Activated T-helper 9 cell treated with anti-CD3 and anti-CD28 coated beads, Interleukin-2, amount 50 U/mL, for 16 hours (primary cell): ENCODE measurements around the gene MAP3K6.
"Not testable (repeated sequence)": the region's sequence is repeated elsewhere in the genome, so short reads cannot be mapped to it uniquely, and the experiment has no call there.

Experiments
- DNase-seq: peaks from one replicate; pipeline ENCODE4 v3.0.0-alpha.2; 2020; ENCODE audit warnings: low read depth

The MAP3K6 gene

DNA sequence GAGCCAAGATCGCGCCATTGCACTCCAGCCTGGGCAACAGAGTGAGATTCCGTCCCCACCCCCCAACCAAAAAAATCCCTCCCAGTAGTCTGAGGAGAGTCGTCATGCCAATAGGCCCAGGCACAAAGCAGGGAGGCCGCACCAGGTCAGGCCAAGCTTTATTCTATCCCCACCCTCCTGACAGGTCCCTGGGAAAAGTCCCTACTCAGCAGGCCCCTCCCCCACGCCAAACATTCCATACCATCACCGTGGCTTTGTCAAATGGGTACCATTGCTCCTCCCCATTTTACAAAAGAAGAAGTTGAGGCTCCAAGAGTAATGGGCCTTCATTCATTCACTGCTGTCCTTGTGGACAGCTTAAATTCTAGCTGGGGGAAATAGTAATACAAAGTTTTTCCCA is 31.0 kb upstream of the MAP3K6 start:
- DNase-seq, result no peak

DNA sequence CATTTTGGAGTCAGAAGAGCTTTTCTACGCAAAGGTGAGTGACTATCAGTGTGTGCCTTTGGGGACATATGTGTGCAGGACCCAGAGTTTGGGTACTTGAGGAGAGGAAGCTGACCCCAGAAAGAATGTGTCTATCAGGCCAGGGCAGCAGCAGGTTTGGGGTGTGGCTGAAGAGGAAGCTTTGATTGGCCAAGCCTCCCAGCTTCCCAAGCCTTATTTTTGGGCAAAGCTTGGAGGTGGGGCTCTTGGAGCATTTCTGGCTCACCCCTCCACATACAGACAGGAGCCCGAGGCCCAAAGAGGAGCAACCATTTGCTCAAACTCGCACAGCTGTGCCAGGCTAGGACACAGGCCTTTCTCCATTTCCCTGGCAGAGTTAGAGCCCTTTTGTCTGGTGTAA is 30.3 kb upstream of the MAP3K6 start:
- DNase-seq, result no peak

DNA sequence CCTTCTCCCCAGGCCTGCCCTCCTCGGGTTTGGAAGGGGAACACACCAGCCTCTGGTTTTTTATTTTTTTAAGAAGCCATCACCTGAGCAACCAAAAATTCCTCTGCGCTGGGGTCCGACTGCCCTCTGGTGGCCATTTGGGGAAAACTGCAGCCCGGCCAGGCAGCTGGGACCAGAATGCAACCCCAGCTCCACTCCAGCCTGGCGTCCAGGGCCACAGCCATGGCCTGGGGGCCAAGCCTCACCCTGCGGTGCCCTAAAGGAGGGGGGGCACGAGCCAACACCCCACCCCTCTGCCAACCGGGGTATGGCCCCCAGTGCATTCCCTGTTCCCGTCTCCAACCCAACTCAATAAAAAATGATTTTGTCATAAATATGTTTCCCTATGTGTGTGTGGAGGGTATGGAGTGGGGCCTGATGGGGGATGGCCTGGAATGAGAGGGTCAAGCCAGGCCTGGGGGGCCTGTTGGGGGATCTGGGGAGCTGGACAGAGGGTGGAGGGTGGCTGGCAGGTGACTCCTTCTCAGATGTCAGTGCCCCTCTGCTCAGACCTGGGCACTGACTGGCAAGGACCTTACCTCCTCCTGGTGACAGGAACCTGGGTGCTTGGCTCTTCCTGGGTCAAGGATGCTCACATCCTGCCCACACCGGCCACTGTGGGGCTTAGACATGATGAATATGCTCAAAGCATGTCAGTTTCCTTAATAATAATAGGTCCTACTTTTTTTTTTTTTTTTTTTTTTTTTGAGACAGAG is 28.9 kb upstream of the MAP3K6 start:
- DNase-seq, result peak; percentile 69

DNA sequence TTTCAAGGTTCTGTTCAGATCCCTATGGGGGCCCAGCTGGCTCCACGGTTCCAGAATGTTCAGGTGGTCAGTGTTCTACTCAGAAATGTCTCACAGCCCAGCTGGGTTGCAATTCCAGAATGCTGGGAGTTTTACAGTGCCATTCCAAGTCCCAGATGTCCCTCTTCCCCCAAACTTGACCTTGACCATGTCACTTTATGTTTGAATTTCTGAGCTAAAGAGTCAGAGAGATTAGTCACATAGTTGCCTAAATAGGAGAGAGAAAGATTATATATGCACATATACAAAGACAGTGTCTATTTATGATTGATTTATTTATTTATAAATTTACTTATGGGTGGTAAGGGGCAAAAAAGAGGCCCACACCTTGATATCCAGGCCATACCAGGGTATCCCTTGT is 28.2 kb upstream of the MAP3K6 start:
- no peak for DNase-seq

DNA sequence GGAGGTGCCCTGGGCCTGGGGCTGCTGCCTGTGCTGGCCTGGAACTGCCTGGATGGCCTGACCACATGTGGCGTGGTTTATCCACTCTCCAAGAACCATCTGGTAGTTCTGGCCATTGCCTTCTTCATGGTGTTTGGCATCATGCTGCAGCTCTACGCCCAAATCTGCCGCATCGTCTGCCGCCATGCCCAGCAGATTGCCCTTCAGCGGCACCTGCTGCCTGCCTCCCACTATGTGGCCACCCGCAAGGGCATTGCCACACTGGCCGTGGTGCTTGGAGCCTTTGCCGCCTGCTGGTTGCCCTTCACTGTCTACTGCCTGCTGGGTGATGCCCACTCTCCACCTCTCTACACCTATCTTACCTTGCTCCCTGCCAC is 27.5 kb upstream of the MAP3K6 start:
- no peak for DNase-seq

DNA sequence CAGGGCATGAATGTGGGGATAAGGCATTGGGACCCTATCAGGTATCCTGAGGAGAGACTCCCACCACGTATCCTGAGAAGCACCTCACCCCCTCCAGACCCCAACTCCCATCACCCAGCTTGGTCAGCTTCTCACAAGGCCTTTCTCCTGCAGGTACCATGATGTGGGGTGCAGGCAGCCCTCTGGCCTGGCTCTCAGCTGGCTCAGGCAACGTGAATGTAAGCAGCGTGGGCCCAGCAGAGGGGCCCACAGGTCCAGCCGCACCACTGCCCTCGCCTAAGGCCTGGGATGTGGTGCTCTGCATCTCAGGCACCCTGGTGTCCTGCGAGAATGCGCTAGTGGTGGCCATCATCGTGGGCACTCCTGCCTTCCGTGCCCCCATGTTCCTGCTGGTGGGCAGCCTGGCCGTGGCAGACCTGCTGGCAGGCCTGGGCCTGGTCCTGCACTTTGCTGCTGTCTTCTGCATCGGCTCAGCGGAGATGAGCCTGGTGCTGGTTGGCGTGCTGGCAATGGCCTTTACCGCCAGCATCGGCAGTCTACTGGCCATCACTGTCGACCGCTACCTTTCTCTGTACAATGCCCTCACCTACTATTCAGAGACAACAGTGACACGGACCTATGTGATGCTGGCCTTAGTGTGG is 27.0 kb upstream of the MAP3K6 start:
- no peak for DNase-seq

DNA sequence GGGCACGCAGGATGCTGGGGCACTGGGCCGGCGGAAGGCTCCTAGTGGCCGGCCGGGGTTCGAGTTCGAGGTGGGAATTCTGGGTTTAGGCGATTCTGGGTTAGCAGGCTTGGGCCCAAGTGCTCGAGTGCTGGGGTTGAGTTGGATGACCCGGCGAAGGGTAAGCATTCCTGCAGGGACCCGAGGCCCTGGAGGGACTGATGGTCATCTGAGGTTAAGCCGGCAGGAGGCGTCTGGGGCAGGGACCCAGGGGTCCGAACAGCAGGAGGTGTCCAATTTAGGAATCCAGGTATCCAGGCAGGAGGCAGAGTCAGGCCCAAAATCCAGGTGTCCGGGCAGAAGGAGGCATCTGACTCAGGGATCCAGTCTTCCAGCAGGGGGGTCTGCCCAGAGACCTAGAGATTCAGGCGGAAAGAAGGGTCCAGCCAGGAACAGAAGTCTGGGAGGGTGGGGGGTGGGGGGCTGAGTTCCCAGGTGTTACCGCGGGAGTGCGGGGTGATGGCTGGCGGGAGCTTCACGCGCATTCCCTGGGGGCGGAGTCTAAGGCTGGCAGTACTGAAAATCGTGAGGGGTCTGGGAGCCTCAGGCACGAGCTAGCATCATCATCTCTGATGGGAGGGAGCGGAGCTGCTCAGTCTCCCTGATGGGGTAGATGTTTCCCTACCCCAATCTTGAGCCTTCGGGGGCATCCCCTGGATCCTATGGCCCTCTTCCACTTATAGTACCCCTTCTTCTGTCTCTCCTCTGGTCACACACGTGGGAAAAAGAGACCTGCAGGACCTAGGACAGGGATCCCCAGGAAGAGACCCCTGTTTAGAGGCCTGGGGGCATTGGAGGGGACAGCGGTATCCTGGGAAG is 26.2 kb upstream of the MAP3K6 start:
- no peak for DNase-seq

DNA sequence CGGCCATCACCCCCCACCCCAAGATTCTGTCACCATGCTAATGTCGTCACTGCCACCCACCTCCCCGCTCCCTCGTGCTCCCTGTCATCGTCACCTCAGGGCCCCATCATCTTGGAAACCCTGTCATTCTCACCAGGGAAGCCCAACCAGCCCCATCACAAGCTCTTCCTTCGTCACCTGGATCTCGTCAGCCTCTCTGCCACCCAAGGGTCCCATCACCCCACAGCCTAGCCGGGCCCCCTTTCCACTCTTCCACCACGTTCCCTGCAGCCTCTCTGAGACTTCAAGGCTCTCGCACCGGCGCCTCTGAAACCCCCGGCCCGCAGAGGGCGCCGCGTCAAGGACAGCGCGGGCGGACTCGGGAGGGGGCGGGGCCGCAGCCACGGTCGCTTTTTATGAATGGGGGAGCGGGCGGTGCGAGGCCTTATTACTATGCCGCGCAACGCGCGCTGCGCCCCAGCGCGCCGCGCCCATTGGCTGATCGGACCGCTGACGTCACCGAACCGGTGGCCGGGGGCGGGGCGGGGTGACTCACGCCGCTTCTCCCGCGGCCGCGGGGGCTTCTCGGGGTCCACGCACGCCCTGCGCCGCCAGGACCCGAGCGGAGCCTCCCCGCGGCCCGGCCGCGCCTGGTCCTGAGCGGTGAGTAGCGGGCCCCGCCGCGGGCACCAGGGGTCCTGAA is 25.5 kb upstream of the MAP3K6 start, which contains the start of gene GPR3:
Gene GPR3, plus strand, starts transcription at position 527 of the 682 bp plus-strand sequence. CDS start 1,177 bp downstream, outside the sequence.
- peak; percentile 91 for DNase-seq

DNA sequence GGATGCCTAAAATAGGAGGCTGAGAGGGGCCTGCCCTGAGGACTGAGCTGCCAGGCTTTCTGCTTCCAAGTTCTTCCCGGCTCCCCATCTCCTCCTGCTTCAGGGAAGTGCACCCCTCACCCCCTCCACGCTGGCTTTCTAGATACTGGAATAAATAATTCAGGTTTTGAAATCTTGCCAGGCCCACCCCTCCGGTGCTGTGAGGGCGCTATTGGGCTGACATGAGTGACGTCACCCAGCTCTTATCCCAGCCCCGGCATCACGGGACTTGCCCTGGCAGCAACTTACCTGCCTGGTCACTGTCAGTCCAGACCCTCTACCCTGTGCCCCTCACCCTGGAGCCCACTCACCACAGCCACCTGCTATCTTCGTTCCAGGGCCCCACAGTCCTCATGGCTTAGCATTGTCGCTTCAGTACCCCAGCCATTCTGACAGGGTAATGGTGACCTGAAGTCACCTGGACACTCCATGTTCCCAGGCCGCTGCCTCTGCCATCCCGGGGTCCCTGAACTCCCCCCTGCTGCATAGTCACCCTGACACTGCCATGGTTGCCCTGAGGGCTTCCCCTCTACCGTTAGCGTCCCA is 24.8 kb upstream of the MAP3K6 start:
- DNase-seq, result no peak

DNA sequence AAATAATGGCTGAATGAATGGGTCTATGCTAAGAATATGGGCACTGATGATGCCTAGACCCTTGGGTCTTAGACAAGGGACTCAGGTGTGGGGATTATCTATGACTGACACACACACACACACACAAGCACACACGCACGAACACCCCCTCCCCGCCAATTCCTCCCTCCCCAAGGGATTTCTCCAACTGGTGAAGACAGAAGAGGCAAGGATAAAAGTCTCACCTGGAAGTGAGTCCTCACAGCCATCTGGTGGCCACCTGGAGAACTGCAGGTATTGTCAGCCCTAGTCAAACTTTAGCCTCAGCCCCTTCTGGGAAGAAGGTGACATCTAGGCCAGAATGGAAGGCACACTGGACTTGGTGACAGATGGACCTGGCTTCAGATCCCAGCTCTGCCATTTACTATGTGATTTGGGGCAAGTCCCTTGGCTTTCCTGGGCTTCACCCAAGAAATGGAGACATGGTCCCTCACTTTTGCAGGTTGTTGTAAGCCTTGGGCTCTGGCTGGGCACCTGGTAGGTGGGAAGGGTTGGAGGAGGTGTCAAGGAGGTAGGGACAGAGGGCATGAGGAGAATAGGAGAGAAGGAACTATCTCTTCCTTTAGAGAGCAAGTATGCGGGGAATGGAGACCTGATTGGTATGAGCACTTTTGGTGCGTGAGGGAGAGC is 21.7 kb upstream of the MAP3K6 start:
- peak; percentile 61 for DNase-seq

DNA sequence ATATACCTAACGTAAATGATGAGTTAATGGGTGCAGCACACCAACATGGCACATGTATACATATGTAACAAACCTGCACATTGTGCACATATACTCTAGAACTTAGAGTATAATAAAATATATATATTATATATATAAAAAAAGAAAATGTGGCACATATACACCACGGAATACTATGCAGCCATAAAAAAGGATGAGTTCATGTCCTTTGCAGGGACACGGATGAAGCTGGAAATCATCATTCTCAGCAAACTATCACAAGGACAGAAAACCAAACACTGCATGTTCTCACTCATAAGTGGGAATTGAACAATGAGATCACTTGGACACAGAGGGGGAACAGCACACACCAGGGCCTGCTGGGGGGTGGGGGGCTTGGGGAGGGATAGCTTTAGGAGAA is 18.0 kb upstream of the MAP3K6 start:
- DNase-seq, result not testable (repeated sequence)

DNA sequence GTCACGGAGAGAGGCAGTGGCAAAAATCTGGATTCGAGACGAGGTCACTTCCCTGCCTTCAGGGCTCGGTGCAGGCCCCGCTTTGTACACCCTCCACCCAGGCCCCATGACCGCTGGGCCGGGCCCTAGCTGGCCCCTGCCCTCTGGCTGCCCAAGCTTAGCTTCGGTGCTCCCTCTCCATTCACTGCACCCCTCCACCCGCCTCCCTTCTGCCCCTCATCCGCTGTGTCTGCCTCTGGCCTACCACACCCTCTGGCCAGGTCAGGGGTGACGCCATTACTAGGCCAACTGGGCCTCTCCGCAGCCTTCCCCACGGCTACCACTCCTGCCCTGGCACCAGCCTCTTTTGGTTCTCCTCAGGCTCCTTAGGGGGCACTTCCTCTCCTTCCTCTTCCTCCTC is 16.9 kb upstream of the MAP3K6 start:
- no peak for DNase-seq

DNA sequence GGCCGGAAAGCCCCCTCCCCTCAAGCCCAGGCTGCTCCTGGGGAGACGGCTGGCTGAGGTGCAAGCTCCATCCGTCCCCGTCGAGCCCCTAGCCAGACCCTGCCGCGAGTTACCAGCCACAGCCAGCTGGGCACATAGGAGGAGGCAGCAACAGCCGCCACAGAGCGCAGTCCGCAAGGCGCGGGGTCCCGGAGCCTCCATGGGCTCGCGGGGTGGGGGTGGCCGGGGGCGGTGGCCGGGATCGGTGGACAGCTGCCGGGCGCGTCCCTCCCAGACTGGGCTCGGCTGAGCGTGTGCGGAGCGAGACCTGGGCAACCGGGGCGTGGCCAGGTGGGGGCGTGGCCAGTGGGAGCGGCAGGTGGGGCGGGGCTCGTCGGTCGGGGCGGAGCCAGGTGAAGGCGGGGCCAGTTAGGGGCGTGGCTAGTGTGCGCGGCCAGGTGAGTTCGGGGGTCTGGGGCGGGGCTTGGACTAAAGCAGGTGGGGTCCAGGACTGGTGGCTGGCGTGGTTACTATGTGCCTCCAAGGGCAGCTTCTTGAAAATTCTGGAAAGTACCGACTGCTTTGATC is 16.4 kb upstream of the MAP3K6 start, which contains the start of gene CD164L2:
Gene CD164L2, minus strand, starts transcription at position 295 of the 567 bp plus-strand sequence. Its CDS starts 94 bp downstream, at position 201.
- peak; percentile 30 for DNase-seq

DNA sequence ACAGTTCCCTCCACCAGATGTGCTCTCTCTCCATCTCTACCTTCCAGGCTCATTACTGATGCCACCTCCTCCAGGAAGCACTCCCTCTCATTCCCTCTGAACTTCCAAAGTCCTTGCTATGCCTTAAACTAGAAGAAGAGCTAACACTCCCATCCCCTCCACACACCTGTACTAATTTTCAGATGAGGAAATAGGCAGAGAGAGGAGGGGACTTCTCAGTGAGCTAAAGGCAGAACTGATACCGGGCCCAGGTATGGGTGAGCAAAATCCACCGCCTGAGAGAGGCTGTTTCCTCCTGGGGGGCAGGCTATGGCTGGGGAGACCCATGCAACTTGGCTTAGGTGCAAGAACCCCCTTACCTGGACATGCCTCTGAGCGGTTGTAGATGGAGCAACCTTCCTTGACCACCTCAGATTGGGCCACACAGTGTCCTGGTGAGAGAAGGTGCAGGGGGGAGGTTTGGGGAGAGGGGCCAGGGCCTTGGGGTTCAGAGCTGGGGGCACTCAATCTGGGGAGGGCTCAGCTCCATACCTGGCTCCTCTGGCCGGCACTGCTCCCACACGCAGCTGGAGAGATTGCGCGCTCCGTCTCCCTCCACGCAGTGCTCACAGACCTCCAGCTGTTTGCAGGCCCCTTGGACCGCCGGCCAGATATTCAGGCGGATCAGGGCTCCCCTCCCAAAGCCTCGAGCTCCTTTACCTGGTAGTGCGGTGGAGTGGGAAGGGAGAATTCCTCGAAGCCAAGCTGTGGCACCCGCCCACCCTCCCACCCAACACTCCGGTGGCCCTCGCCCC is 15.4 kb upstream of the MAP3K6 start:
- DNase-seq, result no peak

DNA sequence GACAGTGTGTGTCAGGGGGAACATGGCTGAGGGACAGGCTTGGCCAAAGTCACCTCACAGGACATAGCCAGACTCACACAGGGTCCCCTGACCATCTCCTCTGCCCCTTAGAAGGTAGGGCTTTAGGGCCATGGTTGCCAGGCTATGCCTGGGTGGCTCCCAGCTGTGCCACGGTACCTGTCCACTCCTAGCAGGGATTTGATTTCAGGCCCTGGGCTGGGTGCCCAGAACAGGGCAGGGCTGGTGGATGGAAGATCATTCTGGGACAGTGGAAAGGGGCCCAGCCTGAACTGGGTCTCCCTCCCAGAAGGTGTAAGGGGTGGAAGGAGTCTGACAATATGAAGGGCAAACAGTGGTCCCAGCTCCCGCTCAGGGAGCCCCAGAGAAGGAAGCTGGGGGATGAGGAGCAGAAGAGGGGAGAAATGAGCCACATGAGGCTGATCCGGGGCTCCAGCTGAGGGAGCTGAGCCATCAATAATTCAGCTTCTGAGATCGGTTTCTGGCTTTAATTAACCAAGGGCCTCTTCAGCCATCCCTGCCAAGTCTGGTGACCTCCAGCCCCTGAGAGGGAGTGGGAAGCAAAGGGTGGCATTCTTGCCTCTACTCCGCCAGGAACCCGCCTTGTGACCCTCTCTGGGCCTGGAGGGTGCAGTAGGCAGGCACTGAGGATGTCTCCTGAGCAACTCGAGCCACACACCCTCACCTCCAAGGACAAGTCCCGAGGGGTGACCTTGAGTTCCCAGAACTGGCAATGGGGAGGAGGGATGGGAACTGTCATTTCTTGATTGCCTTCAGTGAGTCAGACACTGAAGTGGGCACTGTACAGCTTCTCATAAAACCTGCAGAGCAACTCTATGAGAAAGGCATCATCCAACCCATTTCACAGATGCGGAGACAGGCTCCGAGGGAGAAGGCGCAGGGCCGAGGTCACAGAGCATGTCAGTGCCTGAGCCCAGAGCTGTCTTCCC is 14.3 kb upstream of the MAP3K6 start:
- no peak for DNase-seq

DNA sequence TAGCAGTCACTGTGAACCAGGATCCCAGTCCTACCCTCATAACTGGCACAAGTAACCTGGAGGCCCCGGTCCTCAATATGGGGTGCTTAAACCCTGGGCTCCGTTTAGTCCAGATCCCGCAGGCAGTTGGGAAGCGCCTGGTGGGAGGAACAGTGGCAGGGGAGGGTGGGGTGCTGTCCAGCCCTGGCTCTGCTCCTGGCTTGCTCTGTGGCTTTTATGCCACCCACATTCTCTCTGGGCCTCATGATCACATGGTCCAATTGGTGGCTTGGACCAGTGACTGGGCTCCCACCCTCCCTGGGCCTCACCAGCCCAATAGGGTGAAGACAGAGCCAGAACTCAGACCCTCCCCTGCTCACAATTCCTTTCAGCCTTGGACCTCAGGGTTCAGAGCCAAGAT is 13.5 kb upstream of the MAP3K6 start:
- no peak for DNase-seq

DNA sequence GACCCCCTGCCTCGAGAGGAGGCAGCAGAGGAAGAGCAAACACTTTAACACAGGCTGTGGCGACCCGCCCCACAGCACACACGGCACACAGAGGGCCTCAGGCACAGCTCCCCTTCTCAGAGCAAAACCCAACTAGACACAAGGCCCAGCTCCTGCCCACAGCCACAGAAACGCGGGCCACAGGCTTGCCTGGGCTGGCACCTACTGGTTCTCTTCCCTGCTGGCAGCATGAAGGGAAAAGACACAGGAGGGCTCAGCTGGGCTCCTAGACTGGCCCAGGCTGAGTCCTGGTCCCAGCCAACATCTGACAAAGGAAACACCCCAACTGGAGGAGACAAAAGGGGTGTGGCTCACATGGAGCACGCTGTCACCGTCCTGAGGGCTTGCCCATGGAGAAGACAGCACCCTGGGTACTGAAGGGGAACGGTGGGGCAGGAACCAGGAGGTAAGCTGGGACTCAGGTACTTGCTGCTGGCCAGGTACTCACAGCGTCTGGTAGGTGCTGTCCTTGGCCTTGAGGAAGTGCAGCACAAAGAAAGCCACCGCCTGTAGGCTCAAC is 12.9 kb upstream of the MAP3K6 start:
- DNase-seq, result no peak

DNA sequence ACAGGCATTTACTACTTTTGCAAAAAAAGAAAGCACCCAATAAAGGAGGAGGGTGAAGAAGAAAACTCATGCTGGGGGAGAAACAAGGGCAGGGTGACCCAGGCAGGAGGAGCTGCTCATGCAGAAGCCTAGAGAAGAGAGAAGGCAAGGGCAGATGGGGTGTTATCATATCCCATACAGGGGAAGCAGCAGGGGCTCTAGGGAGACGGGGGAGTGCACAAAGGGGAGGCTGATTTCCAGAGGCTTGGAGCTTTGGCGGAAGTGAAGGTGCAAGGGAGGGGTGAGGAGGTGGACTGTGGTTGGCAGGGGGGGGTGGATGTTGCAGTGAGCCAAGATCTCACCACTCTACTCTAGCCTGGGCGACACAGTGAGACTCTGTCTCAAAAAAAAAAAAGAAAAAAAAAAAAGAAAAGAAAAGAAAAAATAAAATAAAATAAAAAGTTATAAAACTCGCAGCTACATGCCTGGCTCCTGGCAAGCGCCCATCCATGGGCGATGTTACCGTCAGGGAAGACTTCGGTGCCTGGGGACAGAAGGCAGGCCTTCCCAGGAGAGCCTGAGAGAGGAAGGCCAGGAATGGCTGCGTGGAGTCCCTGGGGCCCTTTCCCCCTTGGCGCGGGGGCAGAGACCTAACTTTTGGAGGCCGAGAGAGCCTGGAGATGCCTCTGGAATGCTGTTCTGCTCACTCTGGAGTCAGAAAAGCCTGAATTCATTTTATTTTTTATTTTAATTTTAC is 11.2 kb upstream of the MAP3K6 start:
- no peak for DNase-seq
